ENCODE data around the gene MISP3. TPM values are rescaled to one million over a fixed set of nuclear protein-coding genes. Genes with fewer than 3 reads are reported as not detected.

The MISP3 gene
- total and polyA plus RNA-seq, 8 donors, result 1.9 to 10.8 (median 2.6) TPM

DNA sequence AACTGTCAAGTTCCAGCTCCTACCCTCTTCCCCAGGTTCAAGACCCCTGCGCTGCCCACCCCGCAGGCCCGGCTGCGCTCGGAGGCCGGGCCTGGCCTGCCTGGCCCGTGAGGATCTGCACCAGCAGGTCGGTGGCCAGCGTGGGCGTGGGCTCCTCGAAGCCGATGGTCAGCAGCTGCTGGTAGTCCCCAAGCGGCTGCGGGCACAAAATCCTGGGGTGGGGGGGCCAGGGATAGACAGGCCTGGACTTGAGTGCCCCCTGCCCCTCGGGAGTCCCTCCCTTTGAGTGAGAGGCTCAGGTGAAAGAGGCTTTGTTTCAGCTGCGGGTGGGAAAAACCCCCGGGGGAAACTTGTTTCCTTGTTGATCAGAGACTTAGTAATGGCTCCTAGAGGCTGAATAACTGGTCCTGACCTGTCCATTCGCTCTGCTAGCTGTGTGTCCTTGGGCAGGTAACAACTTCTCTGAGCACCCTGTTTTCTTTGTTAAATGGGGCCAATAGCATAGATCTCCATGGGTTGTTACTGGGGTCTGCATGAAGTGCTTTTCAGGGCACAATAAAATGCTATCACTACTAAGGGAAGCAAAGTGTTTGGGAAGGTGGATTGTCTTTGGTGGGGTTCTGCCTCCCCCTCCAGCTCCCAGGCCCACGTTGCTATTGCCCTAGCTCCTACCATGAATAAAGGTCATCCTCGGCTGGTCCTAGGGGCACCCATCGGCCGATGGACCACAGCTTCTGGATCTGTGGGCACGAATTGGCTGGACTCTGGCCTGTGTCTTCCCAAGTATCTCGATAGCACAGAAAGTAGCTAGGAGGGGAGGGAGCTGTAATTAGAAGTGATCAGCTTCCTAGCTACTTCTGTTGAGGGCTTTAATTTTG, 9.4 kb downstream of the MISP3 start:
- Histone ChIP-seq H3K4me1 (peaks cover 8 to 48% of the 10 kb centered on the region in 2 donors), H3K27ac (peak overlapping the region; percentile 84 to 92), H3K4me3 (peak overlapping the region; percentile 68 to 72), H3K36me3 (peaks cover 0 to 4% of the 10 kb centered on the region in 2 donors), H3K27me3 (no peaks in the 10 kb centered on the region), H3K9me3 (no peaks in the 10 kb centered on the region)
- intact Hi-C loops (cut with DNase I), result no loop called here
- TF ChIP-seq, protein P1, sequence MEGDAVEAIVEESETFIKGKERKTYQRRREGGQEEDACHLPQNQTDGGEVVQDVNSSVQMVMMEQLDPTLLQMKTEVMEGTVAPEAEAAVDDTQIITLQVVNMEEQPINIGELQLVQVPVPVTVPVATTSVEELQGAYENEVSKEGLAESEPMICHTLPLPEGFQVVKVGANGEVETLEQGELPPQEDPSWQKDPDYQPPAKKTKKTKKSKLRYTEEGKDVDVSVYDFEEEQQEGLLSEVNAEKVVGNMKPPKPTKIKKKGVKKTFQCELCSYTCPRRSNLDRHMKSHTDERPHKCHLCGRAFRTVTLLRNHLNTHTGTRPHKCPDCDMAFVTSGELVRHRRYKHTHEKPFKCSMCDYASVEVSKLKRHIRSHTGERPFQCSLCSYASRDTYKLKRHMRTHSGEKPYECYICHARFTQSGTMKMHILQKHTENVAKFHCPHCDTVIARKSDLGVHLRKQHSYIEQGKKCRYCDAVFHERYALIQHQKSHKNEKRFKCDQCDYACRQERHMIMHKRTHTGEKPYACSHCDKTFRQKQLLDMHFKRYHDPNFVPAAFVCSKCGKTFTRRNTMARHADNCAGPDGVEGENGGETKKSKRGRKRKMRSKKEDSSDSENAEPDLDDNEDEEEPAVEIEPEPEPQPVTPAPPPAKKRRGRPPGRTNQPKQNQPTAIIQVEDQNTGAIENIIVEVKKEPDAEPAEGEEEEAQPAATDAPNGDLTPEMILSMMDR (IDR thresholded peaks at IDR 0.05), result no peak
- ATAC-seq (peak; percentile 29), DNase-seq (peak in 1 of 4 donors; percentile 88)

DNA sequence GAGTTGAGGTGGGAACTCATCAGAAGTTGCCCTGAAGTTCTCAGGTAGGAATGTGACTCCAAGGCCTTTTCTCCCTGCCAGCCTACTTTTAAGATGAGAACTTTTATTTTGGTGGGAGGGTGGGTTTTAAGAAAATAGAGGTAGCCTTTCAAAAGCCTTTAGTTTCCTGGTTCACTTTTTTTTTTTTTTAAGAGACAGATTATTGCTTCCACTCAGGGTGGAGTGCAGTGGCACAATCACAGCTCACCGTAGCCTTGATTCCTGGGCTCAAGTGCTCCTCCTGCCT, 10.0 kb downstream of the MISP3 start:
- Histone ChIP-seq H3K4me3 (peak overlapping the region in 1 of 2 donors; percentile 72), H3K4me1 (peaks cover 8 to 43% of the 10 kb centered on the region in 2 donors), H3K27me3 (no peaks in the 10 kb centered on the region), H3K9me3 (no peaks in the 10 kb centered on the region), H3K36me3 (peaks cover 0 to 9% of the 10 kb centered on the region in 2 donors), H3K27ac (no peak overlapping the region)
- ATAC-seq (no peak), DNase-seq (no peak)
- intact Hi-C loops (cut with DNase I), result no loop called here
- TF ChIP-seq, protein P1 (IDR thresholded peaks at IDR 0.05), result no peak

DNA sequence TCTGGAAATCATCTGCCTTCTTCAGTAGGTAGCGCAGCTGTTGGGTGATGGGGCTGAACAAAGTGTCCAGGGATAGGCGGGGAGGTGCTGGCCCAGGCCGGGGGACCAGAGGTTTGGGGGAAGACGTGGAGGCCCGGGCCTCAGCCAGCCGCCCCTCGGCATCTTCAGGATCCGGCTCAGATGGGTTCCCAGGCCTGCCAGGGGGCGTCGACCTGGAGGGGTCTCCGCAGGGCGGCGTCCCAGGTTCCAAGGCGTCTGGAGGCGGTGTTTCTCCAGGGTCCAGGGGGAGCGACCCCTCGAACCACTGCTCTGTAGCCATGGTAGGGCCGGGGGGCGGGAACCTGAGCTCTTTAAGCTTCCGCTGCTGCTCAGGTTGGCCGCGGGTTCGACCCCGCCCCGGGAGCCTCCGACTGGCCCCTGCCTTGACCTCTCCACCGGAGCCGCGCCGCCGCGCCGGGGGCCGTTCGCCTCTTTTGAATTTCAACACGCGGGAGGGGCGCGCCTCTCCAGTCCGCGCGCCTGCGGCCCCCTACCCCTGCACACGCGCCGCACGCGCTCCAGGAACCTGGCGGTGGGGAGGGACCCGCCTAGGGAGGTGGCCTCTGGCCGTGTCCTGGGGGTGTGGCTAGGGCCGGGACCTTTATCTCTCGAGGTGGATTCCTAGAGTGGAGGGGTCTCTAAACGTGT, 12.9 kb downstream of the MISP3 start, which contains the start of gene C19orf67:
TSS of gene C19orf67 (minus strand) at position 475 of the 687 bp plus-strand sequence. CDS start at position 319, 156 bp downstream.
- Histone ChIP-seq H3K27me3 (no peaks in the 10 kb centered on the region), H3K9me3 (no peaks in the 10 kb centered on the region), H3K4me3 (no peak within 1 kb of the TSS), H3K27ac (no peak within 1 kb of the TSS), H3K4me1 (peaks cover 12 to 28% of the 10 kb centered on the region in 2 donors), H3K36me3 (peaks cover 0 to 23% of the 10 kb centered on the region in 2 donors)
- TF ChIP-seq, protein P1 (IDR thresholded peaks at IDR 0.05), result no peak
- intact Hi-C loops (cut with DNase I), result no loop called here
- DNase-seq (no peak), ATAC-seq (no peak)

DNA sequence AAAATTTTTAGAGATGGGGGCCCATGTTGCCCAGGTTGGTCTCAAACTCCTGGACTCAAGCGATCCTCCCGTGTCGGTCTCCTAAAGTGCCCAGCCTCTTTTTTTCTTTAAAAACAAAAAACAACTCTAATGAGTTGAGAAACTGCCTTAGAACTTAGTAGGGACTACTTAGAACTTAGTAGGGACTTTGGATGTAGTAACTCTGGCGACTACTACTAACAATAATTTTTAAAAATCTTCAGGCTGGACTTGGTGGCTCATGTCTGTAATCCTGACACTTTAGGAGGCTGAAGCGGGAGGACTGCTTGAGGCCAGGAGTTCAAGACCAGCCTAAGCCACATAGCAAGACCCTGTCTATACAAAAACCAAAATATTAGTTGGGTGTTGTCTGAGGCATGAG, 13.5 kb downstream of the MISP3 start:
- Histone ChIP-seq H3K9me3 (no peaks in the 10 kb centered on the region), H3K36me3 (peaks cover 0 to 23% of the 10 kb centered on the region in 2 donors), H3K4me1 (peaks cover 12 to 27% of the 10 kb centered on the region in 2 donors), H3K4me3 (no peak overlapping the region), H3K27me3 (no peaks in the 10 kb centered on the region), H3K27ac (no peak overlapping the region)
- intact Hi-C loops (cut with DNase I), result no loop called here
- DNase-seq (no peak), ATAC-seq (no peak)
- TF ChIP-seq, protein P1 (IDR thresholded peaks at IDR 0.05), result no peak

All from left lung (tissue), 10 donors.